OCI-LY7 (cell line): ENCODE results near the gene GRK6.

ENCODE experiments used
- EZH2phosphoT487 ChIP-seq: fragments of 200-600 bp; sonication (generic); IDR thresholded peaks from 2 replicates; pipeline ENCODE4 v1.6.1; 2018; ENCODE audit warnings: low read depth, borderline replicate concordance, mild to moderate bottlenecking, mixed run types, antibody characterized with exemption, low read length, moderate library complexity, mixed read lengths
- TF ChIP-seq, protein P1 (sequence below): fragments of 200-600 bp; sonication (generic); conservative IDR thresholded peaks from 2 replicates; pipeline ENCODE4 v1.5.1; 2014; ENCODE audit warnings: mild to moderate bottlenecking, antibody characterized with exemption, low read length, moderate library complexity, mixed read lengths

DNA sequence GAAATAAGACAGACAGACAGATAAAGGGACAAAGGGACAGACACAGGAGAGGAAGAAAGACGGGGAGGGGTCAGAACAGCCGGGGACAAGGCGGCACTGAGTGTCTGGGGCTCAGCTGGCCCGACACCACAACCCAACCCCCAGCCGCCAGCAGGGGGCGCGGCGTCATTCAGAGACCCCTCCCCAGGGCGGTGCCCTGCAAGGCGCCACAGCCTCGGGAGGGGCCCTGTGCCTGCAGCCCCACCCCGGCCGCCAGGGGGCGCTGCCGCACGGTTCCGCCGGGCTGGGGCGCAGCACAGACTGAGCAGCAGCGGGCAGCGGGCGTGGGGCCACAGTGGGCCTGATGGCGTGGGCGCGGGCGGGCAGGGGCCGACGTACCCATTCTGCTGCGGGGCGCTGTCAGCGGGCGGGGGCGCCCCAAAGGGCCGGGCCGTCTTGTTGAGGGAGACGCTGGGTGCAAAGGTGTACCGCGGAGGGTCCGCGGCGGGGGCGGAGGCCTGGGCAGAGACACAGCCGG, 65.0 kb downstream of the GRK6 start:
- TF ChIP-seq, protein P1, sequence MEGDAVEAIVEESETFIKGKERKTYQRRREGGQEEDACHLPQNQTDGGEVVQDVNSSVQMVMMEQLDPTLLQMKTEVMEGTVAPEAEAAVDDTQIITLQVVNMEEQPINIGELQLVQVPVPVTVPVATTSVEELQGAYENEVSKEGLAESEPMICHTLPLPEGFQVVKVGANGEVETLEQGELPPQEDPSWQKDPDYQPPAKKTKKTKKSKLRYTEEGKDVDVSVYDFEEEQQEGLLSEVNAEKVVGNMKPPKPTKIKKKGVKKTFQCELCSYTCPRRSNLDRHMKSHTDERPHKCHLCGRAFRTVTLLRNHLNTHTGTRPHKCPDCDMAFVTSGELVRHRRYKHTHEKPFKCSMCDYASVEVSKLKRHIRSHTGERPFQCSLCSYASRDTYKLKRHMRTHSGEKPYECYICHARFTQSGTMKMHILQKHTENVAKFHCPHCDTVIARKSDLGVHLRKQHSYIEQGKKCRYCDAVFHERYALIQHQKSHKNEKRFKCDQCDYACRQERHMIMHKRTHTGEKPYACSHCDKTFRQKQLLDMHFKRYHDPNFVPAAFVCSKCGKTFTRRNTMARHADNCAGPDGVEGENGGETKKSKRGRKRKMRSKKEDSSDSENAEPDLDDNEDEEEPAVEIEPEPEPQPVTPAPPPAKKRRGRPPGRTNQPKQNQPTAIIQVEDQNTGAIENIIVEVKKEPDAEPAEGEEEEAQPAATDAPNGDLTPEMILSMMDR: peak; percentile 74
- no peak for TF ChIP-seq EZH2phosphoT487
